HG03442 (cell line): ENCODE measurements around the gene UNC13D.
A peak's percentile ranks its signal among the peaks of the same experiment; 100 is the strongest.
"Not testable (repeated sequence)": the region's sequence is repeated elsewhere in the genome, so short reads cannot be mapped to it uniquely, and the experiment has no call there.

ENCODE experiments used
- ATAC-seq: cut with Tn5 transposase; IDR thresholded peaks from one replicate; pipeline ENCODE4 v1.9.1; 2021; ENCODE audit warnings: mild to moderate bottlenecking, moderate library complexity; ENCODE audit not compliant: unreplicated experiment

UNC13D gene

GRCh38 chr17:75843577-75844529 is at the start of gene UNC13D:
Gene UNC13D, minus strand, starts transcription at chr17:75844404. Its CDS starts 67 bp downstream, at chr17:75844337.
- peak; percentile 9 for ATAC-seq

DNA sequence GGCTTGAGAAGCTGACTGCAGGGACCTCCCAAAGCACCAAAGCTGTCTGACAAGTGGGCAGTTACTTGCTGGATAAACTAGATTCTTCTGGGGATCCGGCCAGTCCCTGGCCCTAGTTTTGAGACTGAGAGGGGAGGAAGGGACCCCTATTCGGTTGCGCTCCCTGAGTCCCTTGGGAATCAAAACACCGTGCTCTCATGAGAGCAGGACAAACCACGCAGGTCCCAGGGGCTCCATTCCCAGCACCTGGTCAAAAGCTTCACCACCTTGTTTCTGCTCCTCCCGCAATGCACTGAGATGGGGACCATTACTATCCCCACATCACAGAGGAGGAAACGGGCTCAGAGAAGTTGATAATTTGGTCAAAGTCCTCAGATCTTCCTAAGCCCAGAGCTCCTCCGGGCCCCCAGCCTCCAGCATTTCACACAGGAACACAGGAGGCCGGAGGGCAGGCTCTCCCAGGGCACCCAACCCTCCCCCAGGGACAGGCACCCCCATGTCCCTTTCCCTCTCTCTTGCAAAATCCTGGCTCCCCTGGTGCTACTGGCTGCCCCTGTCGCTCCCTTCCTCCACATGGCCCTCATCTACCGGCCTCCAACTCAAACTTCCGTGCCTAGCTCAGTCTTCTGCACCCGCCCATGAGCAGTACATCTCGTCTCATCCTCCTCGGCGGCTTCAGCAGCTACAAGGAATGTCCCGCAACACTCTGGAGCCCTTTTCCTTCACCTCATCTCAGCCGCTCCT is 49.3 kb upstream of the UNC13D start:
- ATAC-seq = no peak

DNA sequence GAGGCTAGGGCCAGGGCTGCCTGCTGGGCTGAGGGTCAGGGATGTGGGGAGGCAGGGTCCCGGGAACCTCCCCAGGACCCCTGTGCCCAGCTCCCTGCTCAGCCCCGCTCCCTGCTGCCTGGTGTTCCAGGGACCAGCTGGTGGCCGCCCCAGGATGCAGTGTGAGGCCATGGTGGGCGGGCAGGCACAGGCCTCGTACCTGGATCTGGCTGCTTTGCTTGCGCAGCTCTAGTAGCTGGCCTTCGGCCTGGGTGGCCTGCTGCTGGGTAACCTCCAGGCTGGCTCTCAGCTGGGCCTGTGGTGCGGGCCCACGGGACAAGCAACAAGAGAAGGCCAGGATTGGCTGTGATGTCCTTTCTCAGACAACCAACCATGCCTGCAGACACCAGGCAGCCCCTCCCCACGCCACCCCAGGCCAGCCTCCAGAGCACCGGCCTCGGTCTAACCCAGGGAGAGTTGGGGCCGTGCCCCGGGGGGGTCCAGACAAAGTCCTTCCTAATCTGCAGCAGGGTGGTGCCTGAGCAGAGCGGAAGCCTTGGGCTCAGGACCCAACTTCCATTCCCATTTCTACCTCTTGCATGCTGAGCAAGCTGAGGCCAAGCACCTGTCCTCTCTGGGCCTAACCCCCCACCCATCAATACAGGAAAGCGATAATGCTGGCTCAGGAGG is 48.5 kb upstream of the UNC13D start:
- ATAC-seq = no peak

DNA sequence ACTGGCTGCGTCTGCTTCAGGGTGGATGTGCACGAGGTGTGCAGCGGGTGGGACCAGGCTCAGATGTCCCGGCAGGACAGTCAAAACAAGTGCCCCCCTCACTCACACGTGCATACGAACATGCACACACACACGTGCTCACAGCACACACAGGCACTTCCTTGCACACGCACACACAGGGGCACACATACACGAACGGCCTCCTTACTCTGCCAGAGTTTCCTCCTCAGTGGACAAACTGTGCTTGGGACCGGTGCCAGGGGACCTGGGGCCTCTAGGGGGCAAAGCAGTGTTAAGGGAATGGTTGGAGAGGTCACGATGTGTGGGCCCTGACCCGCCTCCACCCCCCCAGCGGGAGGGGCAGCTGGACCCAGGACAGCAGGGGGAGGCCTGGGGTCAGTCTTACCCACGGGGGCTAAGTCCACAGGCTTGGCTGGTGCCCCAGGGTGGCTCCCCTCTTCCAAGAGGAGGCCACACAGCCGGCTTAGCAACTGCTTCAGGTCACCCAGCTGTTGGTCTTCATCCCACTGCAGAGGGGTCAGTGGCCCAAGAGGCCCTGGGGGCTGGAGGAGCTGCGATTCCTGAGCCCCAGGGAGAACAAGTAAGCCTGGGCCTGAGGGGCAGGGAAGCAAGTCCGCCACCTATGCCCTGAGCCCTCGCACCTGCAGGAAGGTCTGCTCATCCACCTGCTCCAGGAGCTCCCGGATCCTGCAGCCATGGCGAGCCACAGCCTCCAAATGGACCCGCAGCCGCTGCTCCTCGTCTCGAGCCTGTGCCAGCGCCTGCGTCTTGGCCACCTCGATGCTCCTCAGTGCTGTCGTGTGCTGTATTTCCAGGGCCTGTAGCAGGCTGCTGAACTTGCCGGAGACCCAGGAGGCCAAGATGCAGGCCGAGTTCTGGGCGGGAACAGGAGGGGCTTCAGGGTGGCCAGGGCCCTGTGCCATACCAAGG is 47.7 kb upstream of the UNC13D start:
- ATAC-seq = no peak

DNA sequence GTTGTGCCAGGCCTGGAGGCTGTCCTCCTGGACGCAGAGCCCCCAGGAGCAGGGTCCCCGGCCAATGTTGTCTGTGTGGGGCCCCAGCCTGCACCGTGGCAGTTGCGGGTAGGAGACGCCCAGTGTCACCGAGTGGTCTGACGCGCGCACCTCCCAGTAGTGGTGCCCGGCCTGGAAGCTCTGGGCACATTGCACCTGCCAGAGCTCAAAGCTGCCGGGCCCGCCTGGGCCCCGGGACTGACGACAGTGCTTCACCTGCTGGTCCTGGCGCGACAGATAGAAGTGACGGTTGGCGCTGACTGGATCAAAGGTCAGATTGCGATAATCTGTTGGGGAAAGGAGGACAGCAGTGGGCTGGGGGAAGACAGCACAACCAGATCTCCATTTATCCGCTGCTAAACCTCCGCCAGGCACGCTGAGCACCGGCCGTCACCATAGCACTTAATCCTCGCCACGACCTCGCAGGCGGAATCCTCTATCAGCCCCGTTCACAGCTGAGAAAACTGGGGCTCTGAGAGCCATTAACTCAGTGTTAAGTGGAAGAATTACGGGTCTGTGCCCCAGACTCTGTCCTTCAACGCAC is 46.9 kb upstream of the UNC13D start:
- no peak for ATAC-seq

GRCh38 chr17:75889454-75889853 is 45.2 kb upstream of the UNC13D start:
- ATAC-seq = no peak

- ATAC-seq = no peak
Observed at GRCh38 chr17:75888484-75888883, 44.3 kb upstream of the UNC13D start.

- not testable (repeated sequence) for ATAC-seq
Observed at GRCh38 chr17:75885860-75886259, 41.7 kb upstream of the UNC13D start.

- ATAC-seq = no peak
Observed at GRCh38 chr17:75885431-75885830, 41.2 kb upstream of the UNC13D start.

DNA sequence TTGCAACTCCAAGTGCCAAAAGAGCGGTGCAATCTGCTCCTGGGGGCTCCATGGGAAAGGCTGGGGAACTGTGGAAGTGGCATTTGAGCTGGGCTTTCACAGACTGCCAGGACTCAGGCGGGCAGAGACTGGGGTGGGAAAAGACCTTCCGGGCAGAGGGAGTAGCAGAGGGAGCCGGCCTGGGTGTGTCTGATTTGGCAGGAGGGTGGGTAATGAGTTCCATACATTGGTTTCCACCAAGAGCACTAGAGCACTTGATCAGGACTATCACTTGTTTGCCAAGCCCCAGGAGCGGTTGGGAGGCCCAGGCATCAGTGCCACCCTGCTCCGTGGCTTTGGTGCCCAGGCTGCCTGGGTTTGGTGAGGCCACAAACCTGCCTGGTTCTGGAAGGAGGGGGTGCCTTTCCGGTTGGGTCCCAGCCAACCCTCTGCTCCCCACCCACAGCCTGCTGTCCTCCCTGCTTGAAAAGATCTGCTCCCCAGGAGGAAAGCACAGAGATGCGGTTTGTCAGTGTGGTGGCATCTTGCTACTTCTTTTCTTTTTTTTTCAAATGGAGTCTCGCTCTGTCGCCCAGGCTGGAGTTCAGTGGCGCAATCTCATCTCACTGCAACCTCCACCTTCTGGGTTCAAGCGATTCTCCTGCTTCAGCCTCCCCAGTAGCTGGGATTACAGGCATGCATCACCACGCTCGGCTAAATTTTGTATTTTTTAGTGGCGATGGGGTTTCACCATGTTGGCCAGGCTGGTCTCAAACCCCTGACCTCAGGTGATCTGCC is 37.7 kb upstream of the UNC13D start:
- no peak for ATAC-seq

- no peak for ATAC-seq
Observed at GRCh38 chr17:75880266-75880665, 36.1 kb upstream of the UNC13D start.

- ATAC-seq = peak; percentile 28
Observed at GRCh38 chr17:75878174-75878998, 34.2 kb upstream of the UNC13D start, which contains the start of gene TRIM47. Gene TRIM47, minus strand, starts transcription at chr17:75878581. Its CDS starts 33 bp downstream, at chr17:75878548.

DNA sequence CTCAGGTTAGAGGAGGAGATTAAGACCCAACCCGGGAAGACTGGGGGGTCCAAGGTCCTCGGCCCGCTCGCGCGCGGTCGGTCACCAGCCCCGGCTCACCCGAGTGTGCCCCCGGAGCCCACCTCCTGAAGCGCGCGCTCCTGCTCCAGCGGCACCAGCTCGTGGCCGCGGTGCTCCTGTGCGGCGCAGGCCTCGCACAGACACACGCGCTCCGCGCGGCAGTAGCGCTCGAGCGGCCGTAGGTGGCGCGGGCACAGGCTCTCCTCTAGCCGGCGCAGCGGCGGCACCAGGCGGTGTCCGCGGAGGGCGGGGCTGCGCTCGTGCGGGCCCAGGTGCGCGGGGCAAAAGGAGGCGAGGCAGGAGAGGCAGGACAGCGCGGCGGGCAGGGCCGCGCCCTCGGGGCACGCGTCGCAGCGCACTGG is 33.6 kb upstream of the UNC13D start:
- peak; percentile 53 for ATAC-seq

DNA sequence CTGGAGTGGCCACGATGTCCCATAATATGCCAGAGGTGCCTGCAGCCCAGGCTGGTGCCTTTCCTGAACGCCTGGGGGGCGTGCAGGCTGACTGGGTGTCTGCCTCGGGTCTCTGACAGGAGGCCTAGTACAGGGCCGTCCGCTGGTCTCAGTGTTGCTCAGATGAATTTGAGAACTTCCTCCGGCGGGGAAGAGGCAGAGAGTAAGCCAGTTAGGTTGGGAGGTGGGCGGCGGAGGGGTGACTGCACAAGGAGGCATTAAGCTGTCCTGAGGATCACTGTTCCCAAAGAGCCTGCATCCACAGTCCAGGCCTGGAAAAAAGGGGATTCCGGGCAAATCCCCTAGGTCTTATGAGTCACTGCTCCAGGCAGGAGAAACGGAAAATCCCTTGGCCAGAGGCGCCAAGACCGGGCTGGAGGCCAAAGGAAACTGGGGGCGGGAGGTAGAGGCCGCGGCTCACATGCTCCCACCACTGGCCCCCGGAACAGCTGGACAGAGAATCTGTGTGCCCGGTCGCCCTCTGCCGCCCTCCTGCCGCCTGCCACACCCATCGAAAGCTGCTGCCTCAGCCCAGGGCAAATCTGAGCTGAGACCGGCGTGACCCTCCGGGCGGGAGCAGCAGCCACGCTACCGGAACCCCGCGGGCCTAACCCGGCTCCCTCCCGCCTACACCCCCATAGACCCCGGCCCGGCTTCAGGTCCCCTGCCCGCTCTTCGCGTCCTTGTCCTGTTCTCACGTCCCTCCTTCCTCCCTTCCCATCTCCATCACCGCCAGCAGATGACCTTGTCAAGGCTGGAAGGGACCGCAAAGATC is 32.9 kb upstream of the UNC13D start:
- ATAC-seq = peak; percentile 8

GRCh38 chr17:75876190-75876937 is 32.2 kb upstream of the UNC13D start:
- no peak for ATAC-seq

DNA sequence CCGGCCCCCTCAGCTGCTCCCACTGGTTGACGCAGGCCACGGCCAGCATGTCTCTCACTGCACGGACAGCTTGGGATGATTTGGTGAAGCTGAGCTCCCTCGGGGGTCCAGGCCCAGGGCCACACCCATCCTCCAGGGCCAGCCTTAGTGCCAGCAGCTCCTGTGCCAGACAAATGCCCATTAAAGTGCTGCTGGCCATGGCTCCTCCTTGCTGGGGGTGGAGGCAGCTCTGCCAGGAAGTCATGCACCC is 31.7 kb upstream of the UNC13D start:
- ATAC-seq = no peak
